Caco-2 (cell line): ENCODE results near the gene MCUB. TPM values are rescaled to one million over a fixed set of nuclear protein-coding genes. Genes with fewer than 3 reads are reported as not detected.
"Not testable (repeated sequence)": the region's sequence is repeated elsewhere in the genome, so short reads cannot be mapped to it uniquely, and the experiment has no call there.

Experiments used
- BruUV-seq: library from RNA; stranded (reverse); fragments of 400-500 nt; replicated peaks from 2 replicates; lab custom pipeline; 2021; lab: Mats Ljungman, UMichigan
- CTCF ChIA-PET: fragments of 300-600 bp; sonication (Branson Sonifier 250); formaldehyde crosslinking; loops from one replicate; lab custom pipeline; 2022; ENCODE audit warnings: antibody characterized with exemption; lab: Charles Lee
- POLR2A ChIA-PET: fragments of 300-600 bp; sonication (Branson Sonifier 250); formaldehyde crosslinking; loops from one replicate; lab custom pipeline; 2022; ENCODE audit warnings: antibody characterized with exemption; lab: Charles Lee
- DNase-seq, 2 experiments: peaks; one replicate each; pipeline versions ENCODE4 v3.0.0 to v3.0.0-alpha.2; 2020 to 2022
- H3K27me3 ChIP-seq: replicated peaks from 2 replicates; pipeline ENCODE4 v1.6.0; 2011; ENCODE audit warnings: low read length; ENCODE audit not compliant: control insufficient read depth, insufficient read depth
- H3K36me3 ChIP-seq: 2 replicates; pipeline ENCODE4 v1.5.1; 2011; ENCODE audit warnings: low read length; ENCODE audit not compliant: control insufficient read depth, insufficient read depth
- H3K4me1 ChIP-seq: fragments of 250-450 bp; sonication (Bioruptor Pico); 2 replicates; pipeline ENCODE4 v1.5.1; 2020; ENCODE audit warnings: mild to moderate bottlenecking
- H3K4me3 ChIP-seq: 2 replicates; pipeline ENCODE4 v1.5.1; 2011; ENCODE audit warnings: low read depth, mild to moderate bottlenecking, control low read depth, low read length
- H3K9me3 ChIP-seq: fragments of 250-450 bp; sonication (Bioruptor Pico); 2 replicates; pipeline ENCODE4 v1.5.1; 2020; ENCODE audit warnings: mild to moderate bottlenecking, moderate library complexity
- H3K27ac Mint-ChIP-seq: one replicate; pipeline ENCODE4 v1.8.0; 2022; ENCODE audit warnings: mixed read lengths; ENCODE audit not compliant: unreplicated experiment
- H3K27me3 Mint-ChIP-seq: one replicate; pipeline ENCODE4 v1.8.0; 2022; ENCODE audit warnings: mixed read lengths; ENCODE audit not compliant: insufficient read depth, unreplicated experiment
- H3K36me3 Mint-ChIP-seq: one replicate; pipeline ENCODE4 v1.8.0; 2022; ENCODE audit warnings: mild to moderate bottlenecking, mixed read lengths; ENCODE audit not compliant: insufficient read depth, unreplicated experiment
- H3K4me1 Mint-ChIP-seq: one replicate; pipeline ENCODE4 v1.8.0; 2022; ENCODE audit warnings: low read depth, mixed read lengths; ENCODE audit not compliant: unreplicated experiment
- H3K4me3 Mint-ChIP-seq: one replicate; pipeline ENCODE4 v1.8.0; 2022; ENCODE audit warnings: mild to moderate bottlenecking, moderate library complexity, mixed read lengths; ENCODE audit not compliant: unreplicated experiment
- H3K9me3 Mint-ChIP-seq: one replicate; pipeline ENCODE4 v1.8.0; 2022; ENCODE audit warnings: mixed read lengths; ENCODE audit not compliant: unreplicated experiment
- CTCF ChIP-seq, 2 experiments: fragments of 200-600 bp in 1 of 2; IDR thresholded peaks; 1 replicate in 1 of 2; 2 replicates in 1 of 2; pipeline versions ENCODE4 v1.5.1 to v1.8.0; 2011 to 2022; ENCODE audit warnings: antibody characterized with exemption in 1 of 2, control low read depth in 1 of 2, inconsistent platforms in 1 of 2, low read depth in 1 of 2, low read length in 1 of 2, mild to moderate bottlenecking in 1 of 2, moderate library complexity in 1 of 2; ENCODE audit not compliant: insufficient read depth in 1 of 2, severe bottlenecking in 1 of 2, unreplicated experiment in 1 of 2
- intact Hi-C: fragments of 100-400 bp; cut with micrococcal nuclease; formaldehyde crosslinking; loops from one replicate; pipeline ENCODE4 v1.10.0; 2022; ENCODE audit not compliant: unreplicated experiment
- total RNA-seq: library from RNA; stranded (reverse); gene quantifications from 2 replicates; pipeline ENCODE4 v1.2.3, GENCODE V29; 2022

Gene MCUB
- total RNA-seq, 1 experiment from 2014 or later = 3.6 TPM

GRCh38 chr4:109554971-109555370 is 5.1 kb upstream of the MCUB start:
- CTCF ChIA-PET = no interaction called here
- no peaks in the 10 kb centered on the region for H3K4me1 Mint-ChIP-seq

GRCh38 chr4:109557433-109557832 is 2.6 kb upstream of the MCUB start:
- Mint-ChIP-seq H3K27ac (no peak overlapping the region), H3K9me3 (no peaks in the 10 kb centered on the region), H3K4me1 (peaks cover 9% of the 10 kb centered on the region), H3K36me3 (peaks cover 10% of the 10 kb centered on the region), H3K27me3 (no peaks in the 10 kb centered on the region), H3K4me3 (no peak overlapping the region)
- intact Hi-C loops = no loop called here
- no peak for DNase-seq
- H3K4me1 ChIP-seq = 0 out of 2 replicates have a peak, but pooled peaks cover 4% of the 10 kb centered on the region
- BruUV-seq = no TSS peak
- no peaks in the 10 kb centered on the region for H3K9me3 ChIP-seq
- no peaks in the 10 kb centered on the region for H3K36me3 ChIP-seq
- no peaks in the 10 kb centered on the region for H3K27me3 ChIP-seq
- ChIA-PET CTCF (no interaction called here), POLR2A (no interaction called here)
- no peak for TF ChIP-seq CTCF (IDR thresholded peaks at IDR 0.05; ENCODE audit: insufficient read depth in 1 of 2, low read depth in 1 of 2, low read length in 1 of 2, severe bottlenecking in 1 of 2, unreplicated experiment in 1 of 2)
- H3K4me3 ChIP-seq = no peak overlapping the region

More at GRCh38 chr4:109554971-109555370, 5.1 kb upstream of the MCUB start:
- H3K4me3 Mint-ChIP-seq = no peak overlapping the region
- no peak overlapping the region for H3K27ac Mint-ChIP-seq
- Histone ChIP-seq H3K36me3 (no peaks in the 10 kb centered on the region), H3K4me1 (no peaks in the 10 kb centered on the region), H3K9me3 (no peaks in the 10 kb centered on the region), H3K4me3 (no peak overlapping the region), H3K27me3 (no peaks in the 10 kb centered on the region)
- TF ChIP-seq CTCF (IDR thresholded peaks at IDR 0.05; ENCODE audit: insufficient read depth in 1 of 2, low read depth in 1 of 2, low read length in 1 of 2, severe bottlenecking in 1 of 2, unreplicated experiment in 1 of 2) = no peak
- H3K36me3 Mint-ChIP-seq = peaks cover 15% of the 10 kb centered on the region
- H3K9me3 Mint-ChIP-seq = no peaks in the 10 kb centered on the region
- H3K27me3 Mint-ChIP-seq = no peaks in the 10 kb centered on the region
- intact Hi-C loops = no loop called here
- DNase-seq = no peak
- POLR2A ChIA-PET = no interaction called here
- BruUV-seq = no TSS peak

- intact Hi-C loops, H3K4me1 Mint-ChIP-seq: not testable (repeated sequence)
- H3K36me3 Mint-ChIP-seq = peaks cover 10% of the 10 kb centered on the region
These were observed 2.0 kb upstream of the MCUB start for GRCh38 chr4:109558095-109558494.

GRCh38 chr4:109559625-109559982 is 442 bp upstream of the MCUB start:
- Mint-ChIP-seq H3K9me3 (no peaks in the 10 kb centered on the region), H3K27ac (no peak overlapping the region), H3K4me1 (peaks cover 9% of the 10 kb centered on the region), H3K27me3 (no peaks in the 10 kb centered on the region), H3K36me3 (peaks cover 10% of the 10 kb centered on the region), H3K4me3 (peak overlapping the region; percentile 68)
- Histone ChIP-seq H3K9me3 (no peaks in the 10 kb centered on the region), H3K4me3 (peak overlapping the region; percentile 40), H3K27me3 (no peaks in the 10 kb centered on the region), H3K36me3 (no peaks in the 10 kb centered on the region), H3K4me1 (0 out of 2 replicates have a peak, but pooled peaks cover 4% of the 10 kb centered on the region)
- TF ChIP-seq CTCF (IDR thresholded peaks at IDR 0.05; ENCODE audit: insufficient read depth in 1 of 2, low read depth in 1 of 2, low read length in 1 of 2, severe bottlenecking in 1 of 2, unreplicated experiment in 1 of 2) = no peak
- BruUV-seq = no TSS peak
- intact Hi-C loops = no loop called here
- CTCF ChIA-PET = no interaction called here
- POLR2A ChIA-PET = no interaction called here
- peak in 1 of 2 experiments; percentile 16 for DNase-seq

More at GRCh38 chr4:109558095-109558494, 2.0 kb upstream of the MCUB start:
- H3K36me3 ChIP-seq, H3K4me3 Mint-ChIP-seq, H3K9me3 Mint-ChIP-seq, H3K27me3 Mint-ChIP-seq, H3K4me3 ChIP-seq, POLR2A ChIA-PET, BruUV-seq, H3K9me3 ChIP-seq, H3K27ac Mint-ChIP-seq, CTCF ChIA-PET, H3K4me1 ChIP-seq, H3K27me3 ChIP-seq: not testable (repeated sequence)
- peak in 1 of 2 experiments; percentile 13 for DNase-seq
